GM18870 (cell line): ENCODE measurements around the gene MAPKAPK5.
A peak's percentile ranks its signal among the peaks of the same experiment; 100 is the strongest.
"Not testable (repeated sequence)": the region's sequence is repeated elsewhere in the genome, so short reads cannot be mapped to it uniquely, and the experiment has no call there.

Experiments
- ATAC-seq: cut with Tn5 transposase; IDR thresholded peaks from one replicate; pipeline ENCODE4 v1.9.1; 2021; ENCODE audit warnings: moderate library complexity; ENCODE audit not compliant: unreplicated experiment

Gene MAPKAPK5

DNA sequence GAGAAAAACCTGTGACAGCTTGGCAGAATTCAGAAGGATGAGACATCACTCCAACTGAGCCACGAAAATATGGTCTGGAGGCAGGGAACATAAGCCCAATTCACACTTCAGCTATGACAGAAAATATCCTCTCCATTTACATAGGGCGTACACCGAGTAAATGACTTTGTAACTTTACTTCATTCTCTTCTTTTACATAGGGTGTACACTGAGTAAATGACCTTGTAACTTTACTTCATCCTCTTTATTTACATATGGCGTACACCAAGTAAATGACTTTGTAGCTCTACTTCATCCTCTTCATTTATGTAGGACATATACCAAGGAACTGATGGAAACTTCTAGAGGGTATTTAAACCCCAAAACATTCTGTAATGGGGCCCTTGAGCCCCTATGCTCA is 14.1 kb upstream of the MAPKAPK5 start:
- ATAC-seq, result no peak

DNA sequence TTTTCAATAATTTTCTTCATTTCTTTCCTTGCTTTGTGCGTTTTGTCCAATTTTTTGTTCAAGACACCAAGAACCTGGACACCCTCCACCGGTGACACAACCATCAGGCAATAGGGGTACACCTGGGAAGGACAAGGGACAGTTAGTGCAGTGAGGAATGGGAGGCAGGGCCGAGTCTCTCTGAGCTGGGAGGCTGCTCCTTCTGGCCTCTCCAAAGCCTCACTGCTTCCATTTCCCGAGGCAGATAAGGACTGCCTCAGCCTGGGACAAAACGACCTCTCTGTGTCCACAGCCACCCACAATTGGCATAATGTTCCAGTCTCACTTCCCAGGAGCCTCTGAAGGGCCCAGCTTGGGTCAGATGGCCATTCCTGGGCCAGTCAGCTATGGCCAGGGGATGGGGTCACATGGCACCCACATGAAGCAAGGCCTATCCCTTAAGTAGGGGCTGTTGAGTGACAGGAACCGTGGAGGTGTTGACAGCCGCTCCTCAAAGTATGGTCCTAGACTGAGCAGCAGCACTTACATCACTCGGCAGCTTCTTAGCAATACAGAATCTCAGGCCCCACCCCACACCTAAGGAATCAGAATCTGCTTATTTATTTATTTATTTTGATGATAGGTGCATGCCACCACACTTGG is 13.6 kb upstream of the MAPKAPK5 start:
- ATAC-seq, result no peak

- not testable (repeated sequence) for ATAC-seq
Observed at GRCh38 chr12:111829635-111830034, 12.4 kb upstream of the MAPKAPK5 start.

DNA sequence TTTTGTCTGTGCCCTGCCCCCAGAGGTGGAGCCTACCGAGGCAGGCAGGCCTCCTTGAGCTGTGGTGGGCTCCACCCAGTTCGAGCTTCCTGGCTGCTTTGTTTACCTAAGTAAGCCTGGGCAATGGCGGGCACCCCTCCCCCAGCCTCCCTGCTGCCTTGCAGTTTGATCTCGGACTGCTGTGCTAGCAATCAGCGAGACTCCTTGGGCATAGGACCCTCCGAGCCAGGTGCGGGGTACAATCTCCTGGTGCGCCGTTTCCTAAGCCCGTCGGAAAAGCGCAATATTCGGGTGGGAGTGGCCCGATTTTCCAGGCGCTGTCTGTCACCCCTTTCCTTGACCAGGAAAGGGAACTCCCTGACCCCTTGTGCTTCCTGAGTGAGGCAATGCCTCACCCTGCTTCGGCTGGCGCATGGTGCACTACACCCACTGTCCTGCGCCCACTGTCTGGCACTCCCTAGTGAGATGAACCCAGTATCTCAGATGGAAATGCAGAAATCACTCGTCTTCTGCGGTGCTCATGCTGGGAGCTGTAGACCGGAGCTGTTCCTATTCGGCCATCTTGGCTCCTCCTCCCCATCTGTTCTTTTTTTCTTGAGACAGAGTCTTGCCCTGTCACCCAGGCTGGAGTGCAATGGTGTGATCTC is 7.2 kb upstream of the MAPKAPK5 start:
- ATAC-seq, result not testable (repeated sequence)

GRCh38 chr12:111835531-111836181 is 6.4 kb upstream of the MAPKAPK5 start:
- not testable (repeated sequence) for ATAC-seq

DNA sequence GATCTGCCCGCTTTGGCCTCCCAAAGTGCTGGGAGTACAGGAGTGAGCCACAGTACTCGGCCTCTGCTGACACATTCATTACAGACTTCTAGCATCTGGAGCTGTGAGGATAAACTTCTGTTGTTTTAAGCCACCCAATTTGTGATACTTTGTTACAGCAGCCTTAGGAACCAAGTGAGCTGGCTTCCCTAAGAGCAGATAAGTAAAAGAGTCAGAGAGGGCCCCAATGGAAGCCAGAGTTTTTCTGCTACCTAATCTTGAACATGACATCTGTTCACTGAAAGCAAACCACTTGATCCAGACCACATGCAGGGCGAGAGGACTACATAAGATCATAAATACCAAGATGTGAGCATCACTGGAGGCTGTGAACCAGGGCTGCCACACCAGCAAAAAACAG is 3.7 kb upstream of the MAPKAPK5 start:
- ATAC-seq, result no peak

DNA sequence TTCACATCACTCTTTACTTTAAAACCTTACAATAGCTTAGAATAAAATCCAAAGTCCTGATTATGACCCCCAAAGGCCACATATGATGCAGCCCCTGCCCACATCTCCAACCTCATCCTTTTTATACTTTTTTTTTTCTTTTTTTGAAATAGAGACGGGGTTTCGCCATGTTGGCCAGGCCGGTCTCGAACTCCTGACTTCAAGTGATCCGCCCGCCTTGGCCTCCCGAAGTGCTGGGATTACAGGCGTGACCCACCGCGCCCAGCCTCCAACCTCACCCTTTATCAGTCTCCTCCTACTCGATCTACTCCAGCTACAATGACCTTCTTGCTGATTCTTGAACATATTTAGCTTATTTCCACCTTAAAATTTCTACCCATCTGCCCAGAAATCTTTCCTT is 1.2 kb upstream of the MAPKAPK5 start:
- no peak for ATAC-seq

DNA sequence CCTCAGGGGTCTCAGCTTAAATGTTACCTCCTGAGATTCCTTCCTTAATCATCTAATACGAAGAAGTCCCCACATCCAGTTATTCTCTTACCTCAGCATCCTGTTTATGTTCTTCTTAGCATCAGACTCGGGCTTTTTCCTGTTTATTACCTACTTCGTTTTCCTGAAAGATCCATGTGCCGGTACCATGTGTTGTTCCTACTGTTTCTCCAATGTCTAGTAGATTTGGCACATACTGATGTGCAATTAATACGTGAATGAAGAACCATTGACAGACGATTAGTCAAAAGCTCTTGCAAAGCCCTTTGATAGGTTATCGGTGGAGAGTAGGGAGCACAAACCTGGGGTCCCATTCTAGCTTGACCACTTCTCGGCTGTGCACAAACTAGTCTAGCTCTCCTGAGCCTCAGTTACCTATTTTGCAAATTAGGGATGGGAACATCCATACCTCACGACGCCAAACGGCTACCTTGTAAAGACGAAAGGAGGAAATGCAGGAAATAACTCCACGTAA is 735 bp upstream of the MAPKAPK5 start:
- no peak for ATAC-seq

GRCh38 chr12:111842556-111843396 is 748 bp downstream of the MAPKAPK5 start:
- ATAC-seq, result peak; percentile 19

GRCh38 chr12:111846016-111846415 is 4.0 kb downstream of the MAPKAPK5 start:
- no peak for ATAC-seq

- no peak for ATAC-seq
Observed at GRCh38 chr12:111850526-111850925, 8.5 kb downstream of the MAPKAPK5 start.

DNA sequence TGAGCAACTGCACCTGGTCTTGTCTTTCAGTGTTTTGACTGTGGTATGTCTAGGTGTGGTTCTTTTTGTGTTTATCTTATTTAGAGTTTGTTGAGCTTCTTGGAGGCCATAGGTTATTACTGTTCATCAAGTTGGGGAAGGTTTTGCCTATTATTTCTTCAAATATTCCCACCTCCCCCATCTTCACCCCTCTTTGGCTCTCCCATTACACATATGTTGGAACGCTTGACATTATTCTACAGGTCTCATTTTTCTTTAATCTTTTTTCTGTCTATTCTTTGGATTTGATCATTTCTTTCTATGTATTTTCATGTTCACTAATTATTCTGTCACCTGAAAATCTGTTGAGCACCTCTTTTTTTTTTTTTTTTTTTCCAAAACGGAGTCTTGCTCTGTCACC is 16.2 kb downstream of the MAPKAPK5 start:
- ATAC-seq, result no peak

GRCh38 chr12:111858778-111859177 is 16.8 kb downstream of the MAPKAPK5 start:
- ATAC-seq, result no peak

DNA sequence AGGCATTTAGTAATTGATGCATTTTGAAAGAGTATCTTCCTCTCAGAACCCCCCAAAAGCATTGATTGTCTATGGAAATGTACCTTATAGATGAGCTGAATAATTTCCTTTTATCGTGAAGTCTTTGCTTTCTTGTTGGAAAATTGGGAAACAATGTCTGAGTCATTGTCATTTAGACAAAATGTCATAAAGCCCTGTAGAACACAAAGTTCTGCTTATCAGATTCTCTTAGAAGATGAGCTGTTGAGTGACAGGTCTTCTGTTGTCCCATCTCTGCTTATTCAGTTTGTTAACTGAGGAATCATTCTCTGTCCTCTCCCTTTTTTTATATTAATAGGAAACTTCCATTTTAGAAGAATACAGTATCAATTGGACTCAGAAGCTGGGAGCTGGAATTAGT is 22.9 kb downstream of the MAPKAPK5 start:
- ATAC-seq, result no peak

GRCh38 chr12:111867531-111867930 is 25.5 kb downstream of the MAPKAPK5 start:
- ATAC-seq, result no peak

GRCh38 chr12:111868676-111869588 is 26.9 kb downstream of the MAPKAPK5 start:
- no peak for ATAC-seq

DNA sequence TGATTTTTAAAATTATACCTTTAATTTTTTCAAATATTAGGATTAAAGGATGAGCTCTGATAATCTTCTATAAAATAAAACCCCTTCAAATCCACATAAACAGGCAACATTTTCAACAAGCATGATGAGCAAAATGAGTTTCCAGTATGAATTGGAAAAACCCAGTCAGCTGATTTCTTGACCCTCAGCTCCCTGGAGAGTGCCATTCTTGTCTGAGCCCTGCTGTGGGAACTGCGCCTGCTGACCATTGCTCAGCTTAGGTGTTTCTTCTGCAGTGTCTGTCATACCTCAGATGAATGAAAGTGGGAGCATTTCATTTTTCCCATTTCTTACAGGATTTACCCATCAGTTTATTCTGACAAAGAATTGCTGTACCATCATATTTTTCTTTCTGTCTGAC is 27.6 kb downstream of the MAPKAPK5 start:
- no peak for ATAC-seq

- ATAC-seq, result no peak
Observed at GRCh38 chr12:111870216-111870615, 28.2 kb downstream of the MAPKAPK5 start.

DNA sequence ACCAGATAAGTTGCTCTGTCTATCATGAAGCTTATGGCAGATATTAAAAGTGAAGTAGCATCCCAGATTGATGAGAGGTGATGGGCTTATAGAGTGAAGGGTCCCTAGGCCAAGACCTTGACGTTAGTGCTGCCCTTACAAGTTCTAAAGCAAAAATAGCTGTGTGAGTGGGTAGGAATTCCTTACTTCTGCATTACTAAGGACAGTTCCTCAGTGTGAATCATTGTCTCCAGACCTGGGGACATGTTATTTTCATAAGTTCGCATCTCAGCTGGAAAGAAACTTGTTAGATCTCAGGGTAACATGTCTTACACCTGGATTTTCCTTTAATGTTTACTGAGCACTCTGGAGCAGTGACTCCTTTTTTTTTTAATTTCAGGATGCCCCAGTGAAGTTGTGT is 28.7 kb downstream of the MAPKAPK5 start:
- no peak for ATAC-seq

DNA sequence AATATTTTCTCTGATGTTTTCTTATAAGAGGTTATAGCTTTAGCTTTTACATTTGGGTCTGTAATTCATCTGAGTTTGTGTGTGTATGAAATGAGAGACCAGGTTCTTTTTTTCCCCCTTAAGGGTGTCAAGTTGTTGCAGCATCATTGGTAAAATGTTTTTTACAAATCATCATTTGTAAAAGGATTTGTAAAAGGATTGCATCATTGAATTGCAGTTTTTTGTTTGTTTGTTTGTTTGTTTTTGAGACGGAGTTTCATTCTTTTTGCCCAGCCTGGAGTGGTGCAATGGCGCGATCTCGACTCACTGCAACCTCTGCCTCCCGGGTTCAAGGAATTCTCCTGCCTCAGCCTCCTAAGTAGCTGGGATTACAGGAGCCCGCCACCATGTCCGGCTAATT is 31.1 kb downstream of the MAPKAPK5 start:
- no peak for ATAC-seq
